CD4-positive, alpha-beta T cell treated with Interleukin-10 for 1 hour (primary cell): ENCODE measurements around the gene ALG8.
"Not testable (repeated sequence)": the region's sequence is repeated elsewhere in the genome, so short reads cannot be mapped to it uniquely, and the experiment has no call there.

Source experiments
- DNase-seq: peaks from one replicate; pipeline ENCODE4 v3.0.0-alpha.2; 2020

ALG8 gene

DNA sequence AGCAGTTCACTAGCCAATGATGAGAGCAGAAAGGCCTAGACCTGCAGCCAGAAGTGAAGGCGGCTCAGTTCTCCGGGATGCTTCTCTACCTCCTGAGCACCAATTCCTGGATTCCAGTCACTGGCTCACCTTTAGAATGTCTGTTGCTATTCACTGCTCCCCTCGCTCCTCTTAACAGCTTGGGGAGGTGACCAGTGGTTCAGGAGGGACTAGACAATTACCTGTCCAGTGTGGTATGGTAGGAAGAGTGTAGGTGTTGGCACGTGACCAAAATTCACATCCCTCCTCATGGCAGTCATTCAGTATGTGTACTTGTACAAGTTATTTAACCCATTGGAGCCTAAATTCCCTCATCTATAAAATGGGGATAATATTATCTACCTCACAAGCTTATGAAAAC lies 71.7 kb downstream of the ALG8 start:
- no peak for DNase-seq

GRCh38 chr11:78066471-78066870 lies 73.0 kb downstream of the ALG8 start:
- no peak for DNase-seq

DNA sequence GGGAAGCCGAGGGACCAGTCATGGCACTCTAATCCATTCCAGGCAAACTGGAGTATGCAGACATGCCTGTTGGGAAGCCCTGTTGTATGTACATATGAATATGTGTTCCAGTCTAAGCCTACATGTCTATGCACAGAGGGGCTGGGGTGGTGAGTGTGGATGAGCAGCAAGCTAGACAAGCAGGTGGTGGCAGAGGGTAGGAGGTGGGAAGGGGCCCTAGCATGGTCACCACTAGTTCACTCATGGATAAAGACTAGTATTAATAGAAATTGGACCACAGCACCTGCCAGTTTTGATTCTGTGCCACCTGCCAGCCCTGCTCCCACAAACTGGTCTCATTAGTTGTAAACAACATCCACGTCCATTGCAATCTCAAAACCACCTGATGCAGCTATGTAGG lies 74.2 kb downstream of the ALG8 start:
- DNase-seq, result no peak

DNA sequence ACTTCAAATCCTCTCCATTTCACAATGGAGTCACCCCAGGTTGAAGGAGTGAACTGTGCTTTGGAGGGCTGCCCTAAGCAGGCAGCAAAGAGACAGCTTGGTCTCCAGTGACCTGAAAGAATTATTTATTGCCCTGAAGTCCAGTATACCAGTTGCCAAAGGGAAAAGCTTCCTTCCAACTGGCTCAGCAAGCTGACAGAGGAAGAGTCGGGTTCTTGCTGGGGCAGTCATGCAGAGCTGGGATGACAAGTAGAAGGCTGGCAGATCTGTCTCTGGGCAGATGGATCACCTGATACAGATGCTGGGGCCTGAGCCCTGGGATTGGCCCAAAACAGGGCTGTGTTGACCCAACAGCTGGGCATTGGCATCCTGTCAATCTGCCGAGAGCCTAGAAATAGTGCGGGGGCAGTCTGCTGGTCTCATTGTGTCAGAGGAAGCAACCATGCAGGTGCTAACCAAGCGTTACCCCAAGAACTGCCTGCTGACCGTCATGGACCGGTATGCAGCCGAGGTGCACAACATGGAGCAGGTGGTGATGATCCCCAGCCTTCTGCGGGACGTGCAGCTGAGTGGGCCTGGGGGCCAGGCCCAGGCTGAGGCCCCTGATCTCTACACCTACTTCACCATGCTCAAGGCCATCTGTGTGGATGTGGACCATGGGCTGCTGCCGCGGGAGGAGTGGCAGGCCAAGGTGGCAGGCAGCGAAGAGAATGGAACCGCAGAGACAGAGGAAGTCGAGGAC lies 75.8 kb downstream of the ALG8 start, which contains the start of gene THRSP:
THRSP (plus strand) TSS at position 422 of the 742 bp plus-strand sequence; CDS start at position 443, 21 bp downstream.
- no peak for DNase-seq

- no peak for DNase-seq
Measured at GRCh38 chr11:78062671-78063070, 76.8 kb downstream of the ALG8 start.

GRCh38 chr11:78061921-78062311 lies 77.5 kb downstream of the ALG8 start:
- no peak for DNase-seq

GRCh38 chr11:78061088-78061920 lies 78.1 kb downstream of the ALG8 start:
- DNase-seq, result no peak

DNA sequence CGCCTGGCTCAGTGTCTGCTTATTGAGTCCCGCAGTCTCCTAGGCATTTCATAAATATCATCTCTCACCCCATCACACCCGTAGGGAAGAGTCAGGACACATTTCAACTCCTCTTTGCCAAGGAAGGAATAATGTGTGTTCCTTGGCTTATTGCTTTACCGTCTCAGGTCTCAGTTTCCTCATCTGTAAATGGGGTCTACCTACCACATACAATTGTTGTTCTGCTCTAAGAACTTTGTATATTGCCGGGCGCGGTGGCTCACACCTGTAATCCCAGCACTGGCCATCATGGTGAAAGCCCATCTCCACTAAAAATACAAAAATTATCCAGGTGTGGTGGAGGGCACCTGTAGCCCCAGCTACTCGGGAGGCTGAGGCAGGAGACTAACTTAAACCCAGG lies 78.9 kb downstream of the ALG8 start:
- no peak for DNase-seq

- not testable (repeated sequence) for DNase-seq
Measured at GRCh38 chr11:78059749-78060328, 79.6 kb downstream of the ALG8 start.

DNA sequence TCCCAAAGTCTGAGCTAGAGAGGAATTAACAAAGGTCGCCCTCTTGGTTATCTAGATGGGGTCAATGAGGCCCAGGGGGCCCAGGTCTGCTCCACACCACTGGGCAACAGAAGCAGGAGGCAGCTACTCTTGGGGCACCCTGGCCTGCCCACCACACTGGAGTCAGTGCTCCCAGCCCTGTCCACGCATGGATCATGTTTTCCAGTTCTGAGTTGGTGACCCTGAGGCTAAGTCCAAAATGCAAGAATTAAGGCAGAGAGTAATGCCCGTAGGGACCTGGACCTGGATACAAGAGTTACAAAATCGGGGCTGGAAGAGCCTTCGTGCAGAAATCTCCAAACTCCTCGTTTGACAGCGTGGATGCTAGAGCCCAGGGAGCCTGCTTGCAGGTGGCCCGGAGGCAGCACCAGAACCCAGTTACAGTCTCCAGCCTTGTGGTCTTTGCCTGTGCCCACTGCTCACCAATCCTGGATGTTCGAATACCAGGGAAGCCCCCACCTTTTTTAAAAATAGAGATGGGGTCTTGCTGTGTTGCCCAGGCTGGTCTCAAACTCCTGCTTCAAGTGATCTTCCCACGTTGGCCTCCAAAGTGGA lies 81.9 kb downstream of the ALG8 start:
- no peak for DNase-seq

DNA sequence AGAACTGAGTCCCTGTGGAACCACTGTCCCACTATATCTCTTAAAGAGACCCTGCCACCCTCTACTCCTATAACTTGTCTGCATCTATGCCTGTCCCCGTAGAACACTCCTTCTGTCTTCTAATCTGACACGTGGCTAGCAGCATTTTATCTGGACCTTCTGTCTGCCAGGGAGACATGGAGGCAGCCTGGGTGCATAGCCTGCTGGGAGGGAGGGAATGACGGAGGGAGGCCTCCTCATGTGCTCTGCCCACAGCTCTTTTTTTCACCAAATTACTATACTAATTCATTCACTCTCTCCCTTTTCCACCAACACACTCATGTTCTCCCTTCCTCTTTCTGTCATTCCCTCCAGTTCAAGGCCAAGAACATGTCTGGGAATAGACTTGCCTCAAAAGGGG lies 83.3 kb downstream of the ALG8 start:
- no peak for DNase-seq

DNA sequence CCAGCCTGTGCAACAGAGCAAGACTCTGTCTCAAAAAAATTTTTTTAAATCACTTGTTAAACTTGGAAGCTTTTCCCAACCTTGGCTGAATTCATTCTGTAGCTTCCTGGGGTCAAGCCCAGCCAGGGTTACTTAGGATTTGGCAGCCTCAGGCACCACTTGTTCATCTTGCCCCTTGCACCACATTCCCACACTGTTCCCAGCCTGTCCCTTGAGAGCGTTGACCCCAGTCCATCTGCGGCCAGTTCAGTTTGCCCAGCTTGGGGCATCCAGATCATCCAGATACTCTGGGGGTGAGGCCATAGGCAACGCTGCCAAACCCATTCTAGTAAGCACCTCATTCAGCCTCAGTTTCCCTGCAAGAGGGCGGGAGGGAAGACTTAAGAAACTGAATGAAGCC lies 84.5 kb downstream of the ALG8 start:
- DNase-seq, result no peak

GRCh38 chr11:78050964-78051831 lies 88.2 kb downstream of the ALG8 start:
- DNase-seq, result no peak
